GM18499 (cell line): ENCODE data around the gene TIMM10.

ENCODE experiments used
- ATAC-seq: cut with Tn5 transposase; IDR thresholded peaks from one replicate; pipeline ENCODE4 v1.9.1; 2021; ENCODE audit warnings: moderate number of reproducible peaks; ENCODE audit not compliant: insufficient read depth, unreplicated experiment

TIMM10 gene

DNA sequence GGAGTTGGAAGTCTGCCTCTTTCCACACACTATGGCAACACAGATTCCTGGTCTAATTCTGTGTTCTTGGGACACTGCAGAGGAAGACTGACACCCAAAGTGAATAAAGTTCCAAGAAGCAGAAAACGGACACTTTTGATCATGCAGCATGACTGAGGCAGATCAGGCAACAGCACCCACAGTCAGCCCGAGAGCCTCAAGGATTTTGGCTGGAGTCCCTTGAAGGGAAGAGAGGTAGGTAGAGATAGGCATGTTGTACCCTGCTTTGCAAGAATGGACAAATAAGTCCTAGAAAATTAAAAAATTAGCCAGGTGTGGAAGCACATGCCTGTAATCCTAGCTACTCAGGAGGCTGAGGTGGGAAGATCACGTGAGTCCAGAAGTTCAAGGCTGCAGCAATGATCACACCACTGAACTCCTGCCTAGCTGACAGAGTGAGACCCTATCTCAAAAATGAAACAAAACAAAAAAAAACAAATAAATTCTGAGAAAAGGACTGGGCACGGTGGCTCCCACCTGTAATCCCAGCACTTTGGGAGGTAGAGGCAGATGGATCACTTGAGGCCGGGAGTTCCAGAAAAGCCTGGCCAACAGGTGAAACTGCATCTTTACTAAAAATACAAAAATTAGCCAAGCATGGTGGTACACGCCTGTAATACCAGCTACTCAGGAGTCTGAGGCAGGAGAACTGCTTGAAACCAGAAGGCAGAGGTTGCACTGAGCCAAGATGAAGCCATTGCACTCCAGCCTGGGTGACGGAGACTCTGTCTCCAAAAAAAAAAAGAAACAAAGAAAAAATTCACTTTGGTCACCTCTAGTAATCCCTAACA, 22.0 kb downstream of the TIMM10 start:
- no peak for ATAC-seq

DNA sequence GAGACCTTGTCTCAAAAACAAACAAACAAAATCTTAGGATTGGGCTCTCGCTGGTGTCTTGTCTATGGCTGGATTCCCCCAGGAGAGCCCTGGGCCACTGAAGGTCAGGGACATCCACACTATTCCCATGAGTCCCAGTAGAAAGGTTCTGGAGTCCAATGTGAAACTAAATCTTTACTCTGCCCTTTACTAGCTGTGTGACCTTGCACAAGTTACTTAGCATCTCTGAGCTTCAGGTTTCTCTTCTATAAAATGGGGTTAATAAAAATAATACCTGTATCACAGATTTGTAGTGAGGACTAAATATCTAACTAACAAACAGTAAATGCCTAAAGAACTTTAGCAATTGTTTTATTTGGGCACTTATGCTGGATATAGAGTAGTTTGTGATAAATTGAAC, 24.0 kb downstream of the TIMM10 start:
- ATAC-seq, result no peak

DNA sequence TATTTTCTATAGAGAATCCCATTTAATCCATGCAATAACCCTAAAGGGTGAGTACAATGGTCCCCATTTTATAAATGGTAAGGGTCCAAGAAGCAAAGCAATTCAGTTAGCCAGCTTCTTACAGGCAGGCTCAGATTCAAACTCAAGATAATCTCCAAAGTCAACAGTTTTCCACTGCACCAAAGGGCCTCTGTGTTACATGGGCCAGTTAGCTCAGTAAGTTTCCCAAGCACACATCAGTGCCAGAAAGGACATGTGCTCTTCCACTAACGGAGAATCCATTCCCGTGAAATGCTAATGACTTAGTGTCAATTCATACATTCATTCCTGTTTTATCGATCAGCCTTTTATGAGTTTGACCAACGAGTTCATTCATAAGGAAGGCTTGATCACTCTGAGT, 26.0 kb downstream of the TIMM10 start:
- ATAC-seq, result no peak

DNA sequence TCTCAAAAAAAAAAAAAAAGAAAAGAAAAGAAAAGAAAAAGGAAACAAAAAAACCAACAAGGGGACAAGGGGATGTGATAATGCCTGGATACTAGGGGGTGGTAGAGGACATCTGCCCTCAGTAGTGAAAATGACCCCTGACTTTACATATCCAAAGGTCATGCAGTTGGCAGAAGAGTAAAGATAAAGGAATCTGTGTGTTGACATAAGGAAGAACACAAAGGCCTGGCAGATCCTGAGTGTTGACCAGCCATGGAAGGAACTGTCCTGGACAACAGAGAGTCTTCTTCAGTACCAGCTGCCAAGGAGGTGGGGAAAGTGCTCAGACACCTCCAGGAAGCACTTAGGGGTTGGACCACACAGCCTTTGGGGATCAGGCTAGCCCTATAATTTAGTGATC, 27.7 kb downstream of the TIMM10 start:
- no peak for ATAC-seq

DNA sequence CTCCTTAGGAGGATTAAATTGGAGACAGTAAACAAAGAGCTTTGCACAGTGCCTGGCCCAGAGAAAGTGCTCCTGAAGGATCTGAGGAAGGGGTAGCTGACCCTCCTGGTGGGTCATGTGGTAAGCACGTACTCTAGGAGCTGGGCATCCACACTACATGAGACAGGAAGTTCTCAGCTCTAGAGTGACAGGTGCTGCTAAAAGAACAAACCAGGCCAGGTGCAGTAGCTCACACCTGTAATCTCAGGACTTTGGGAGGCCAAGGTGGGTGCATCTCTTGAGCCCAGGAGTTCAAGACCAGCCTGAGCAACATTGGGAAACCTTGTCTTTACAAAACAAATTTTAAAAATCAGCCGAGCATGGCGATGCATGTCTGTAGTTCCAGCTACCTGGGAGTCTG, 28.2 kb downstream of the TIMM10 start:
- ATAC-seq, result no peak

DNA sequence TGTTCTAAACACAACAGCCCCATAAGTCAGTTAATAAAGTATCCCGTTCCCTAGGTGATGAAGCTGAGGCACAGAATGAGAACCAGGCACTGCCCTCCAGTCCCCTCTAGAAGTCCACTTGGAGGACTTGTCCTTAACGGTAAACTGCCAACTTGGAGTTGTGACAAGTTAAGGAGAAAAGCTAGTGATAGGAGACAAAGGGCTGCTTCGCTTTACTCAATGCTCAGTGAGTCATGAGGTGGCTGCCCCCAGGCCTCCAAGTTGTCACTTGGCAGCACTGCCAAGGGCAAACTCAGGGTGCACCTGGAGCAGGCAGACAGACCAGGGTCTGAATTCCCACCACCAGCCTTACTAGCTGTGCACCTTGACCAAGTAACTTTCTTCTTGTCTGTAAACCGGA, 28.6 kb downstream of the TIMM10 start:
- ATAC-seq, result no peak

DNA sequence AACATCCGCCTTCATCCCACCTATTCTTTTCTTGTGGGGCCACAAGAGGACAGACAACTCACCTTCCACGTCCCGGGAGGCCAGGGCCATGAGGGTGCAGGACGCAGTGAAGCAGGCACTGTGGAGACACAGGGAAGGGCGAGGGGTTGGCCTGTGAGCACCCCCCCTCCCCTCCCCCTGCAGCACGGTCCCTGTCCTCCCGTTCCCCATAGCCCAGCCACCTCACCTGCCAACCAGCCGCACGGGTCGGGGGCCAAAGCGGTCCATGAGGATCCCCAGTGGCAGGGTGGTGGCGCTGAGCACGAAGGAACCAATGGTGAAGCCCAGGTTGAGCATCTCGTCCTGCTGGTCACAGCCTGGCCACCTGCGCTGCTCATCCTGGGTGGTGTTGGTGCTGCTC, 29.6 kb downstream of the TIMM10 start:
- no peak for ATAC-seq

DNA sequence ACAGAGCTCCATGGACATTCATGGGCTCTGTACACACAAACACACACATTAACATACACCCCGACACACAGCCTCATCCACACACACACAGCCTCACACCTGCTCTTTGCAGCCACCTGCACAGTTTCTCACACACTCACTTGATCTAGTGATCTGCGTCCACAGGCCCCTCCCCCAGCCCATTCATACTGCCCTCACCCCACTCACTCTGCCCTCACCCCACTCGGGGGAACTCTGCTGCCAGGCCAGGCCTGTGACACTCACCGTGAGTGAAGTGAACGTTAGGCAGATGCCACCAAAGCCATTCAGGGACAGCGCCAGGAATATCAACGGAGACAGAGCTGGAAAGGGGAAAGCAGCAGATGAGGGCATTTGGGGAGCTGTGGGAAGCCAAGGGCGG, 30.0 kb downstream of the TIMM10 start:
- ATAC-seq, result no peak

DNA sequence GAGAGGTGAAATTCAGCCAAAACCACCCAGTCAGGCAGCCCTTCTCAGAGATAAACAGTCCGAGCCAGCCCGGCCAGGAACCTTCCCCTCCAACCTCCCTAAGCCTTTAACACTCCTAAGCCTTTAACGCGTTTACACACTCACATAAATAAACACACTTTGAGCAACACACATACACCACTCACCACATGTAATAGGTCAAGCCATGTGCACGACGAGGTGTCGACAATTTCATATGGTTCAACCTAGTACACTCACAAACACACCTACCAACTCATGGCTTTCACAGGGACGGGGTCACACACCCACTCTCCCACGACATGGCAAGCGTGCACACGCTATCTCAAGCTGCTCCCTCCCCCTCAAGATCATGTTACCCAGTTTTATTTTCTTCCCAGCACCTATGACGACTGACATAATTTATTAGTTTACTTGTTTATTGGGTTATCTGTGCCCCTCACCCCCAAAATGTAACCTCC, 30.5 kb downstream of the TIMM10 start:
- no peak for ATAC-seq

DNA sequence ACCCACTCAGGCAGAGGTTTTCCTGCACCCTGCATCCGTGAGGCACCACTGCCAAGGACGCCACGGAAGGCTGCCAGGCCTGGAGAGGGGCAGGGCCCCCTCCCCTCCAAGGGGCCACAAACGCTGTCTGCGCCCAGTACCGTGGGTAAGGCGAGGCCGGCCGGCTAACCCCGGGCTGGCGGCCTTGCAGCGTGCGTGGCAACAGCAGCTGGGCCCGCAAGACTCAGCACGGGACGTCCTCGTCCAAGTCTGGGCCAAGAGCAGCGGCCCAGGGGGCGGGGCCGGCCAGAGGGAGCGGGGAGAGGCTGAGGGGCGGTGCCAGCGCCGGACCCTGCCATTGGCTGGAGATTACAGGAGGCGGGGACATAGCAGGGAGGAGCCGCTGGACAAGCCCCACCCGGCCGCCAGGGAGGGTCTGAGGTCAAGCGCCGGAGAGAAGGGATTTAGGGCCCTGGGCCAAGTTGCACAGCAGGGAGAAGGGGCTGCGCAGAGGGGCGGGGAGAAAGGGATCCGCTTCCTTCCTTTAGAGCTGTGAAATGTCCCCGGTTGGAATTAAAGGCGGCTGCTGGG, 31.1 kb downstream of the TIMM10 start:
- ATAC-seq, result peak; percentile 99

DNA sequence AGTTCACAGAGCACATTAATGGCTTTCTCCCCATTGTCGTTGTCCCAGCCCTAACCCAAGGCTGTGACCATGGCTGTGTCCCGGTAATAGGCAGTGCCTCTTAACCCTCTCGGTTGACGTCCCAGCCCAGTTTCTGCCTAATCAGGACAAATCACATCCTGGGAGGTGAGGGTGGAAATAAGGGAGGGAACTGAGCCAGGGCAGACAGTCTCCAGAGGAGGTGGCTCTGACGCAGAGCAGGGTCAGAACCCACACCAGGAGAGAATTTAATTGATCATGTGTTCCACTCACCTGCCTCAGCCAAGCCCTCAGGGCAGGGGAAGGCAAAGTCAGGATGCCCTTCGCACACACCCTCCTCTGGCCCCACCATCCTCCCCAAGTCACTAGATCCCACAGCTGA, 32.0 kb downstream of the TIMM10 start:
- ATAC-seq, result no peak

DNA sequence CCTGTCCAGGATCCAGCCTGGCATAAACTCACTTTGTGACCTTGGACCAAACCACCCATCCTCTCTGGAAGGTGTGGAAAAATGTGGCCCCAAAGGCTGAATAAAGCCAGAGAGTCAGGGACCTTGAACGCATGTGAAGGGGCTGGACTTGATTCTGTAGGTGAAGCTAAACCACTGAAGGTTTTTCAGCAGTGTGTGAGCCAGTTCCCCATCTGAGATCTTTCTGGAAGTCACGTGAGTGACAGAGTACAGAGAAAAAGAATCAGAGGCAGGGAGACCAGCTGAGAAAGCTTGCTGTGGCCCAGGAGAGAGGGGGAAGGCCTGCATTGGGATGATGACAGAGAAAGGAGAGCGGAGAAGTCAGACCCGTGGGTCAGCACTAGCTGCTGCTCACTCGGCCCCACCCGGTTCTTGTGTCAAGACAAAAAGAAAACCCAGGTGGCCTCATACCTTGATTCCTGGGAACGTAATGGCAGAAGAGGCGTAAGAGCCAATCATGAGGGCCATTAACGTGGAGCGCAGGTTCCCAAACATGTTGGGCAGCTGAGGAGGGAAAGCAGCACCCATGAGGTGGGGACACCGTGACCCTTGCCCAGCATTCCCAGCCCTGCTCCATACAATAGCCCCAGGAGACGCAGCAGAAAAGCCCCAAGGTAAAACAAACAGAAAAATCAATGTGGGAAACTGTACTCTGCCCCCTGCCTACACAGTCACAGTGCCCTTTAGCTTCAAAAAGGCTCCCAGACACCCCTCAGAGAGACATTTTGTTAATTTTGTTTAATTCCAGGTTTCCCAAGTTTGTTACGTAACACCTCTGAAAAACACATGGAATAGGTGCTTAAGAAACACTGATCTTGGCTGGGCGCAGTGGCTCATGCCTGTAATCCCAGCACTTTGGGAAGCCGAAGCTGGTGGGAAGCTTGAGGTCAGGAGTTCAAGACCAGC, 33.0 kb downstream of the TIMM10 start:
- no peak for ATAC-seq

DNA sequence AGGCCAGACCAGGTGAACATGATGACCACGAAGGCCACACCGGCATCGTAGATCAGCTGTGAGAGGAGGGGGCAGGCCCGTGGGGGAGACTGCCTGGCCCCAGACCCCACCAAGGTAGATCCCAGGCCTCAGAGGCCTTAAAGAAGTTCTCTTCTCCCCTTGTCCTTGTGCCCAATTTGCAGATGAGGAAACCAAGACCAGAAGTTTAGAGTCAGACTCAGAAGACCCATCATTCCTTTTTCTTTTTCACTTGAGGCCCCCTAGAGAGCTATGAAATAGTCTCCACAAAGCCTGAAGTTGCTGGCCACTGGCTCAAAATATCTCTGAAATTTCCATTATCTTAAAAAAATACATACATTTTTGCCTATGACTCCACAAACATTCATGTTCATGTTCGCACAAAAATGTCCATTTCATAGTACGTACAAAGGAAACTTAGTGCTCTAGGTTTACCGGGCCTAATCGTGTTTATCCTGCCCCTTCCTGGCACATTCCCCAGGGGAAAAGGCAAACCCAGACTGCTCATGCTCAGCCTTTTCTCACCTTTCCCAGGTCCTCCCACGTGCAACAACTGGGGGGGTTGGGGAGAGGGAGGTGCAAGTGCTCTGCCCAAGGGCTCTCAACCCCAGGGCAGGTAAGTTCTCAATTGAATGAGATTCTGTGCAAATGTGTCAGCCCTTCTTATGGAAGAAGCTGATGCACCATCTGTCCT, 34.3 kb downstream of the TIMM10 start:
- no peak for ATAC-seq

DNA sequence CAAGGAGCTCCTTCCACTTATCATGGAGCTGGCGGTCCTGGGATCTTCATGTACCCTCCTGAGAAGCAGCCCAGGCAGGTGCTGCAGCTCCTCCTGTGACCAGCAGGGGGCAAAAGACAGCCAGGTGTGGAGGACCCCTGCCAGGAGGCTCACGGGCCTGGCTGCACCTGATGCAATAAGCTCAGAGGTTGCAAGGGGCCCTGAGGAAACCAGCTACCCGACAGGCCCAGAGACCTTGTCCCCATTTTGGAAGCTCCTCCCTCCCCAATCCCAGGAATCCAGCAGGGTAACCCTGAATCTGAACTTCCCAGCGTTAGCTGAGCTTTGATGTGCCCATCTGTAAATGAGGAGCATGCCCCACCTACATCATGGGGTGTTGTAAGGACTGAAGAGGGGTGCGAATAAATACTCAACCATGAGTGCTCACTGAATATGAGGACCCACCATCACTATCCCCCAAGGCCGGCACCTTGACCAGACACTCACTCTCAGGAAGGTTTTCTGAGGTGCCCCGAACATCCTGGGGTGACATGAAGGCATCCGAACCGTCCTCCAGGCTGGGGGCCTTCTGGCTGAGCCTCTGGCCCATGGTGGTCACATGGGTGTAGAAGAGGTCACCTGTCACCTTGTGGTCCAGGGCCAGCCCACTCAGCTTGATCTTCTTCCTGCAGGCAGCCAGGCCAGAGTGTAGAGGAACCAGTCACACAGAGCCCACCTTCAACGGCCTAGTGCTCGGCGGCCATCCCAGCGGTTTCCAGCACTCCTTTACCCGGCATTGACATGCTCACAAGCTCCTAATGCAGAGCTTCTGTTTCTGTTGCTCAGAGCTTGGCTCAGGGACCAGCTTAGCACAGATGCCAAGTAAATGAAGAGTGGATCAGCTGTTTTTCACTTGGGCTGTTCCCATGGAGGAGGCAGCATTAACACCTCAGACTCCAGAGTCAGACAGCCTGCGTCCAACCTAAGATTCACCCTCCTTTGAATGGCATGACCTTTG, 36.7 kb downstream of the TIMM10 start:
- ATAC-seq, result no peak

DNA sequence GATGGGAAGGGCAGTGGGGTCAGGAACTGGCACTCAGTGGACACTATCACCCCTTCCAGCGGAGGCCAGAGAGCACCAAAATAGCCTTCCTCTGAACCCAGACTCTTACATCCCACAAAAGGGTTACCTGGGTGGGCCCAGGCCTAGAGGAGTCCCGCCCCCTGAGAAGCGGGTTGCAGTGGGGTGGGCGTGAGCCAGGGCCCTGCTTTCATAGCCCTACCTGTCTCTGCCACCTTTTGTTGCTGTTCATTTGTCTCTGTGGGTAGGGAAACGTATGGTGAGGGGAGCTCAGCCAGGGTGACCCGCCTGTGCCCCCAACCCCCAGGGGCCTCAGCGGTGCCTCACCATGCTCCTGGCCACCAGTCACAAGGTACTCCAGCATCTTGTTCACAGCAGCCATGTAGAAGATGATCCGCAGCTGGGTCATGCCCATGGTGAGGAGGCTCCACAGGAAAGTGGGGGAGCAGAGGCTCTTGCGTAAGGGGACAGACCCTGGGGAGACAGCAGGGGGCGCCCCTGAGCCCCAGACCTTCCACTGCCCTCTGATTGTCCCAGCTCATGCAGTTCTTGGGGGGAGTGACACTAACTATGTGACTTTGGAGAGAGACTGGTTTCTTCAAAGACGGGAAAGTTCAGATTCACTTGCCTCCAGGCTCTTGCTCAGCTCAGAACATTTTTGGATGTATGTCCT, 39.0 kb downstream of the TIMM10 start:
- no peak for ATAC-seq

DNA sequence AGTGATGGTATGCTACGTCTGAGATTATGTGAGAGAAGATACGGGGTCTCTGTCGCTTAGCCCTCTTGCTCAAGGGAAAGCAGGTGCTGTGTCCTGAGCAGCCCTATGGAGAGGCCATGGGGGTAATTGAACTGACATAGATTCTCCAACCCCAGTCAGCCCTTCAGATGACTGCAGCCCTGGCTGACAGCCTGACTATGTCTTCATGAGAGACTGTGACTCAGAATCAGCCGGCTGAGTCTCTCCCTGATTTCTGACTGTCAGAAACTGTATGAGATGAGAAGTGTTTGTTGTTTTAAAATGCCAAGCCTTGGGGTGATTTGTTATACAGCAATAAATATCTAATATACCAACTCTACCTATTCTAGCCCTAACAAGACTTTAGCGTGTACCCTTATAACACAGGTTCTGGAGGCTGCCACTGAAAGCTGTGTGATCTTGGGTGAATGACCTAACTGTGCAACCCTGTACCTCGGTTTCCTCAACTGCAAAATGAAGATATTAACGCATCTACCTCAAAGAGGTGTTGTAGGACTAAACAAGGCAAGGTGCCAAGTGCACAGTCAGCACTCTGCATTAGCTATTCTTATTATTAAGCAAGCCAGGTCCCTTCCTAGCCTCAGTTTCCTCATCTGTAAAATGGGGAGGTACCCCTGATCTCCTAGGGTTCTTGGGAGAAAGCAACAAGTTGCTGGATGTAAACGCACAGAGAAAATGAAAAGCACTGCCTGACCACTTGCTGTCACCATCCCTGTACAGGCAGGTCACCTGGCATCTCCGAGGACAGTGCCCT, 39.9 kb downstream of the TIMM10 start:
- ATAC-seq, result no peak

DNA sequence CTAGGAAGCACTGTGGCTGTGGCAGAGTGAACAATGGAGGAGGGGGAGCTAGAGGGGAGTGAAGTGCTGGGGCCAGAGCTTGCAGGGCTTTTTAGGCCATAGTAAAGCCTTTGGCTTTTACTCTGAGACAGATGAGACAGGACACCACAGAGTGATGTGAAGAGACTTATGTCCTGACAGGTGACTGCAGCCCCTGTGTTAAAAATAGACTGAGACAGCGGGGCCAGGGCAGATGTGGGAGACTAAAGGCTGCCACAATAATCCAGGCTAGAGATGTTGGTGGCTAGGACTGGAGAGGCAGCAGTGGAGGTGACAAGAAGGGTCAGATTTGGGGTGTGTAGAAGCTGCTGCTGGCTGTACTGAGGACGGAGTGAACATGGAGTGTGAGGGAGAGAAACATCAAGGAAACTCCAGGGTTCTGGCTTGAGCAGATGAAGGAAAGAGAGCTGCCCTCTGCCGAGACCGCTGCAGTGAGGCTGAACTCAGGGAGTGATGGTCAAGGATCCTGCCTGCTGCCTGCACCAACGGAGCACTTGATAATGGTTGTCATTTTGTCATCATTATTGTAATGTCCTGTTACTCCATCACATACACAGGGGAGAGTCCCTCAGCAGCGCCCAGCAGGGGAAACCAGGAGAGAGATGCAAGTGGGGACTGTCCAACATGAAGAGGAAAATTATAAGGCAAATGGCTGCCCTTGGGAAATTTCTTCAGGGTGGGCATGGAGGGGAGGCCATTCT, 42.5 kb downstream of the TIMM10 start:
- no peak for ATAC-seq
